Superior temporal gyrus (tissue), 1 donor: ENCODE measurements around the gene SP140L.
"Not testable (repeated sequence)": the region's sequence is repeated elsewhere in the genome, so short reads cannot be mapped to it uniquely, and the experiment has no call there.

Source experiments
- DNase-seq: peaks from one replicate; pipeline ENCODE4 v3.0.0-alpha.2; 2016; ENCODE audit errors: extremely low spot score

SP140L gene

GRCh38 chr2:230326453-230327417, at the start of gene SP140L:
SP140L (plus strand) TSS chr2:230327193; CDS start chr2:230327270, 77 bp downstream.
- no peak for DNase-seq

- no peak for DNase-seq
Observed at GRCh38 chr2:230282936-230283335, 44.1 kb upstream of the SP140L start.

GRCh38 chr2:230286048-230286447, 40.9 kb upstream of the SP140L start:
- no peak for DNase-seq

- DNase-seq: not testable (repeated sequence)
Observed at GRCh38 chr2:230289311-230289710, 37.7 kb upstream of the SP140L start.

- DNase-seq: no peak
Observed at GRCh38 chr2:230295192-230295591, 31.8 kb upstream of the SP140L start.

GRCh38 chr2:230296917-230297316, 30.1 kb upstream of the SP140L start:
- DNase-seq: no peak

- no peak for DNase-seq
Observed at GRCh38 chr2:230299618-230300017, 27.4 kb upstream of the SP140L start.

- no peak for DNase-seq
Observed at GRCh38 chr2:230305416-230306275, 21.3 kb upstream of the SP140L start.

- DNase-seq: no peak
Observed at GRCh38 chr2:230306474-230306873, 20.5 kb upstream of the SP140L start.

GRCh38 chr2:230307485-230307884, 19.5 kb upstream of the SP140L start:
- DNase-seq: no peak

GRCh38 chr2:230308402-230309000, 18.5 kb upstream of the SP140L start:
- DNase-seq: no peak

GRCh38 chr2:230310792-230311191, 16.2 kb upstream of the SP140L start:
- not testable (repeated sequence) for DNase-seq

GRCh38 chr2:230311634-230312033, 15.4 kb upstream of the SP140L start:
- not testable (repeated sequence) for DNase-seq

GRCh38 chr2:230312638-230313037, 14.4 kb upstream of the SP140L start:
- DNase-seq: no peak

GRCh38 chr2:230317366-230317765, 9.6 kb upstream of the SP140L start:
- no peak for DNase-seq

- DNase-seq: no peak
Observed at GRCh38 chr2:230318190-230319121, 8.5 kb upstream of the SP140L start.

- no peak for DNase-seq
Observed at GRCh38 chr2:230319211-230319862, 7.7 kb upstream of the SP140L start.

- DNase-seq: no peak
Observed at GRCh38 chr2:230321031-230321430, 6.0 kb upstream of the SP140L start.

- no peak for DNase-seq
Observed at GRCh38 chr2:230322561-230323384, 4.2 kb upstream of the SP140L start.
